OCI-LY7 (cell line): Measurements from ENCODE around the gene SIM1.

ENCODE experiments used
- CTCF ChIP-seq: fragments of 200-600 bp; sonication (generic); conservative IDR thresholded peaks from 2 replicates; pipeline ENCODE4 v1.5.1; 2014; ENCODE audit warnings: mild to moderate bottlenecking, antibody characterized with exemption, low read length, moderate library complexity, mixed read lengths
- EZH2phosphoT487 ChIP-seq: fragments of 200-600 bp; sonication (generic); IDR thresholded peaks from 2 replicates; pipeline ENCODE4 v1.6.1; 2018; ENCODE audit warnings: low read depth, borderline replicate concordance, mild to moderate bottlenecking, mixed run types, antibody characterized with exemption, low read length, moderate library complexity, mixed read lengths

- TF ChIP-seq CTCF (no peak), EZH2phosphoT487 (no peak)
Measured at GRCh38 chr6:100490065-100490464, 25.3 kb upstream of the SIM1 start.
